SK-N-SH (cell line): ENCODE measurements around the gene PNN. TPM values are rescaled to one million over a fixed set of nuclear protein-coding genes. Genes with fewer than 3 reads are reported as not detected.

ENCODE experiments used
- CTCF ChIA-PET: fragments of 300-600, 350-600 bp; formaldehyde crosslinking; extraction: SDS; loops from one replicate; lab custom pipeline; 2021; lab: Yijun Ruan, JAX
- POLR2A ChIA-PET: fragments of 350-600 bp; sonication (Branson Sonifier 250); formaldehyde crosslinking; extraction: SDS; loops from one replicate; lab custom pipeline; 2020; ENCODE audit warnings: antibody characterized with exemption, inconsistent platforms; lab: Yijun Ruan, JAX
- DNase-seq: peaks from one replicate; pipeline ENCODE4 v3.0.0; 2012
- H2AFZ ChIP-seq: fragments of 200-600 bp; sonication (generic); 2 replicates; pipeline ENCODE4 v1.8.1; 2016; ENCODE audit warnings: antibody characterized with exemption, mild to moderate bottlenecking, low read depth
- H3F3A ChIP-seq: fragments of 200-600 bp; sonication (generic); replicated peaks from 2 replicates; pipeline ENCODE3; 2016; ENCODE audit warnings: antibody characterized with exemption, mild to moderate bottlenecking; ENCODE audit not compliant: insufficient read depth
- H3K27ac ChIP-seq, 2 experiments: fragments of 200-500 bp in 1 of 2; fragments of 200-600 bp in 1 of 2; sonication (Bioruptor generic) in 1 of 2; sonication (generic), shearing (Covaris generic) in 1 of 2; 2 replicates each; pipeline versions ENCODE4 v1.5.1 to v1.6.1; 2014 to 2016; ENCODE audit warnings: low read depth in 2 of 2, inconsistent platforms in 1 of 2, low read length in 1 of 2, mild to moderate bottlenecking in 1 of 2, mixed read lengths in 1 of 2
- H3K27me3 ChIP-seq: fragments of 200-600 bp; sonication (generic), shearing (Covaris generic); 2 replicates; pipeline ENCODE4 v1.6.1; 2016; ENCODE audit warnings: mixed run types; ENCODE audit not compliant: insufficient read depth
- H3K36me3 ChIP-seq, 2 experiments: fragments of 200-500 bp in 1 of 2; fragments of 200-600 bp in 1 of 2; sonication (Bioruptor generic) in 1 of 2; sonication (generic) in 1 of 2; replicated peaks in 1 of 2; 2 replicates each; pipeline versions ENCODE3 to v1.5.1; 2014 to 2016; ENCODE audit warnings: low read length in 1 of 2, mild to moderate bottlenecking in 1 of 2; ENCODE audit not compliant: insufficient read depth in 2 of 2, control insufficient read depth in 1 of 2
- H3K4me1 ChIP-seq, 2 experiments: fragments of 200-500 bp in 1 of 2; fragments of 200-600 bp in 1 of 2; sonication (Bioruptor generic) in 1 of 2; sonication (generic), shearing (Covaris generic) in 1 of 2; 2 replicates each; pipeline versions ENCODE4 v1.5.1 to v1.6.1; 2014 to 2016; ENCODE audit warnings: low read depth in 1 of 2, low read length in 1 of 2, mixed run types in 1 of 2; ENCODE audit not compliant: insufficient read depth in 2 of 2, control insufficient read depth in 1 of 2
- H3K4me2 ChIP-seq: fragments of 200-600 bp; sonication (generic), shearing (Covaris generic); 2 replicates; pipeline ENCODE4 v1.6.1; 2017; ENCODE audit warnings: mixed run types
- H3K4me3 ChIP-seq, 2 experiments: fragments of 200-500 bp in 1 of 2; fragments of 200-600 bp in 1 of 2; sonication (Bioruptor generic) in 1 of 2; sonication (generic), shearing (Covaris generic) in 1 of 2; 2 replicates each; pipeline versions ENCODE4 v1.5.1 to v1.8.1; 2014 to 2016; ENCODE audit warnings: low read depth in 2 of 2, inconsistent platforms in 1 of 2, low read length in 1 of 2, mild to moderate bottlenecking in 1 of 2, mixed read lengths in 1 of 2, moderate library complexity in 1 of 2
- H3K79me2 ChIP-seq: fragments of 200-600 bp; sonication (generic); 2 replicates; pipeline ENCODE4 v1.8.1; 2017; ENCODE audit warnings: mild to moderate bottlenecking; ENCODE audit not compliant: insufficient read depth
- H3K9ac ChIP-seq: fragments of 200-600 bp; sonication (generic); 2 replicates; pipeline ENCODE4 v1.6.1; 2017; ENCODE audit warnings: mixed run types
- H3K9me2 ChIP-seq: fragments of 200-600 bp; sonication (generic); 2 replicates; pipeline ENCODE4 v1.6.1; 2017; ENCODE audit warnings: mixed run types
- H3K9me3 ChIP-seq: fragments of 200-600 bp; sonication (generic); 2 replicates; pipeline ENCODE4 v1.6.1; 2017; ENCODE audit warnings: mixed run types, mild to moderate bottlenecking, moderate library complexity
- H4K20me1 ChIP-seq: fragments of 200-600 bp; sonication (generic); 2 replicates; pipeline ENCODE4 v1.6.1; 2017; ENCODE audit warnings: mild to moderate bottlenecking, mixed run types; ENCODE audit not compliant: insufficient read depth
- CTCF ChIP-seq: fragments of 200-600 bp; sonication (generic); IDR thresholded peaks from 2 replicates; pipeline ENCODE4 v1.6.1; 2017; ENCODE audit warnings: antibody characterized with exemption, mild to moderate bottlenecking, moderate library complexity
- ELF1 ChIP-seq: IDR thresholded peaks from 2 replicates; pipeline ENCODE4 v1.4.0; 2012
- EP300 ChIP-seq, 2 experiments: IDR thresholded peaks; 2 replicates each; pipeline versions ENCODE4 v1.4.0 to v1.6.1; 2012; ENCODE audit warnings: borderline replicate concordance in 1 of 2, low read depth in 1 of 2, low read length in 1 of 2
- EZH2phosphoT487 ChIP-seq: fragments of 200-600 bp; sonication (generic); IDR thresholded peaks from 2 replicates; pipeline ENCODE4 v1.6.1; 2017; ENCODE audit warnings: low read depth, mixed run types, mild to moderate bottlenecking, antibody characterized with exemption, moderate library complexity, borderline replicate concordance
- FOSL2 ChIP-seq: IDR thresholded peaks from 2 replicates; pipeline ENCODE4 v1.4.0; 2012; ENCODE audit warnings: low read depth, mild to moderate bottlenecking, moderate library complexity, borderline replicate concordance
- GABPA ChIP-seq: IDR thresholded peaks from 2 replicates; pipeline ENCODE4 v1.4.0; 2012; ENCODE audit warnings: low read depth, mild to moderate bottlenecking
- GATA2 ChIP-seq: sonication (generic); formaldehyde crosslinking; IDR thresholded peaks from 2 replicates; pipeline ENCODE4 v1.5.0; 2020; ENCODE audit warnings: mild to moderate bottlenecking, missing genetic modification reagents
- IRF3 ChIP-seq: fragments of 150-350 bp; IDR thresholded peaks from 2 replicates; pipeline ENCODE4 v1.6.1; 2016; ENCODE audit warnings: mild to moderate bottlenecking, low read depth, low read length
- MAX ChIP-seq: IDR thresholded peaks from 2 replicates; pipeline ENCODE4 v1.4.0; 2012; ENCODE audit warnings: low read depth
- MEF2A ChIP-seq: IDR thresholded peaks from 2 replicates; pipeline ENCODE4 v1.4.0; 2012; ENCODE audit warnings: low read depth, borderline replicate concordance
- NRF1 ChIP-seq: IDR thresholded peaks from 2 replicates; pipeline ENCODE4 v1.6.1; 2012; ENCODE audit warnings: low read depth, mild to moderate bottlenecking, low read length
- RCOR1 ChIP-seq: fragments of 150-350 bp; IDR thresholded peaks from 2 replicates; pipeline ENCODE4 v1.6.1; 2017; ENCODE audit warnings: antibody characterized with exemption, low read length
- REST ChIP-seq: IDR thresholded peaks from 2 replicates; pipeline ENCODE4 v1.6.1; 2012; ENCODE audit warnings: mild to moderate bottlenecking, low read depth, low read length, moderate library complexity
- TAF1 ChIP-seq: IDR thresholded peaks from 2 replicates; pipeline ENCODE4 v1.6.1; 2012; ENCODE audit warnings: low read depth, mild to moderate bottlenecking, low read length, moderate library complexity, borderline replicate concordance
- TEAD4 ChIP-seq: IDR thresholded peaks from 2 replicates; pipeline ENCODE4 v1.4.0; 2012; ENCODE audit warnings: mild to moderate bottlenecking, borderline replicate concordance; ENCODE audit not compliant: insufficient read depth
- USF1 ChIP-seq: IDR thresholded peaks from 2 replicates; pipeline ENCODE4 v1.4.0; 2012; ENCODE audit warnings: low read depth, borderline replicate concordance
- USF2 ChIP-seq: fragments of 150-350 bp; IDR thresholded peaks from 2 replicates; pipeline ENCODE4 v1.6.1; 2017; ENCODE audit warnings: antibody characterized with exemption, low read length, low read depth, borderline replicate concordance
- YY1 ChIP-seq: IDR thresholded peaks from 2 replicates; pipeline ENCODE4 v1.4.0; 2012; ENCODE audit warnings: low read depth, mild to moderate bottlenecking
- WGBS: methylation state at CpG from one replicate; pipeline ENCODE4 v1.1.6; 2017; ENCODE audit warnings: low lambda C conversion rate; 5-methylcytosine and 5-hydroxymethylcytosine counted together
- polyA plus RNA-seq, 3 experiments: library from polyadenylated mRNA; depleted of rRNA; stranded (reverse); fragments of >200 nt; gene quantifications; 2 replicates each; pipeline ENCODE4 v1.2.3, GENCODE V29; 2012

The PNN gene
- polyA plus RNA-seq, 1 of the 3 experiments (the other 2 are of a cell fraction) = 8.8 TPM

GRCh38 chr14:39212693-39213092, 37.6 kb downstream of the PNN start:
- H3K9me3 ChIP-seq = no peaks in the 10 kb centered on the region
- no peaks in the 10 kb centered on the region for H3K27me3 ChIP-seq
- no peaks in the 10 kb centered on the region for H3K4me1 ChIP-seq
- no peaks in the 10 kb centered on the region for H3F3A ChIP-seq
- H3K36me3 ChIP-seq = no peaks in the 10 kb centered on the region
- no peaks in the 10 kb centered on the region for H4K20me1 ChIP-seq
- H3K4me2 ChIP-seq = no peak overlapping the region
- whole genome bisulfite sequencing = 75% methylated on average over 1 of the region's 1 CpG
- H3K9me2 ChIP-seq = no peaks in the 10 kb centered on the region
- ChIA-PET POLR2A (no interaction called here), CTCF (no interaction called here)
- no peak overlapping the region for H3K27ac ChIP-seq
- TF ChIP-seq EZH2phosphoT487 (no peak), EP300 (IDR thresholded peaks at IDR 0.05; ENCODE audit: borderline replicate concordance in 1 of 2, low read depth in 1 of 2, low read length in 1 of 2) (no peak)
- H3K9ac ChIP-seq = no peak overlapping the region
- no peak for DNase-seq
- H3K4me3 ChIP-seq = no peak overlapping the region
- H2AFZ ChIP-seq = no peak overlapping the region
- H3K79me2 ChIP-seq = no peaks in the 10 kb centered on the region

- Histone ChIP-seq H3F3A (no peaks in the 10 kb centered on the region), H3K9me3 (no peaks in the 10 kb centered on the region), H3K27me3 (no peaks in the 10 kb centered on the region), H3K9me2 (no peaks in the 10 kb centered on the region), H3K79me2 (no peaks in the 10 kb centered on the region), H3K27ac (no peak overlapping the region), H3K36me3 (no peaks in the 10 kb centered on the region), H2AFZ (no peak overlapping the region), H3K4me3 (no peak overlapping the region), H3K4me2 (no peak overlapping the region), H3K9ac (no peak overlapping the region), H4K20me1 (no peaks in the 10 kb centered on the region), H3K4me1 (no peaks in the 10 kb centered on the region)
- ChIA-PET CTCF (no interaction called here), POLR2A (no interaction called here)
- DNase-seq = no peak
- 86% methylated on average over 8 of the region's 8 CpGs for whole genome bisulfite sequencing
- TF ChIP-seq IRF3 = no peak
- no peak for TF ChIP-seq USF1
- TF ChIP-seq USF2 = no peak
- no peak for TF ChIP-seq CTCF
- TF ChIP-seq RCOR1 = no peak
- TF ChIP-seq TAF1 = no peak
- TF ChIP-seq EZH2phosphoT487 = no peak
- TF ChIP-seq FOSL2 = no peak
- no peak for TF ChIP-seq NRF1
- no peak for TF ChIP-seq GABPA
- no peak for TF ChIP-seq MEF2A
- no peak for TF ChIP-seq REST
- TF ChIP-seq TEAD4 = no peak
- TF ChIP-seq MAX = no peak
- TF ChIP-seq GATA2 (CRISPR knock-in tag) = no peak
- no peak for TF ChIP-seq YY1
- no peak for TF ChIP-seq EP300 (IDR thresholded peaks at IDR 0.05; ENCODE audit: borderline replicate concordance in 1 of 2, low read depth in 1 of 2, low read length in 1 of 2)
- TF ChIP-seq ELF1 = no peak
Observed at GRCh38 chr14:39217214-39217879, 42.3 kb downstream of the PNN start.
